Right lobe of liver (tissue), 4 donors: ENCODE measurements around the gene TOR4A.

Experiments used
- POLR2A ChIP-seq: fragments of 450-650 bp; IDR thresholded peaks from one replicate; pipeline ENCODE4 v1.6.1; 2017; ENCODE audit warnings: antibody characterized with exemption, mild to moderate bottlenecking
- TF ChIP-seq, protein P1 (sequence below), 4 donors: fragments of 200-600 bp in 3 of 4; fragments of 450-650 bp in 1 of 4; IDR thresholded peaks; one replicate each; pipeline versions ENCODE4 v1.5.1 to v1.8.0; 2016 to 2022; ENCODE audit warnings: antibody characterized with exemption in 4 of 4, mild to moderate bottlenecking in 2 of 4
- donor health status: DM: no; HTN: no; CAD: no.
- donor health status: DM: no; HTN: no; CAD: no.
- donor health status: DM: no; HTN: yes; CAD: no.

GRCh38 chr9:137232510-137232909, 45.0 kb upstream of the TOR4A start:
- TF ChIP-seq, protein P1, sequence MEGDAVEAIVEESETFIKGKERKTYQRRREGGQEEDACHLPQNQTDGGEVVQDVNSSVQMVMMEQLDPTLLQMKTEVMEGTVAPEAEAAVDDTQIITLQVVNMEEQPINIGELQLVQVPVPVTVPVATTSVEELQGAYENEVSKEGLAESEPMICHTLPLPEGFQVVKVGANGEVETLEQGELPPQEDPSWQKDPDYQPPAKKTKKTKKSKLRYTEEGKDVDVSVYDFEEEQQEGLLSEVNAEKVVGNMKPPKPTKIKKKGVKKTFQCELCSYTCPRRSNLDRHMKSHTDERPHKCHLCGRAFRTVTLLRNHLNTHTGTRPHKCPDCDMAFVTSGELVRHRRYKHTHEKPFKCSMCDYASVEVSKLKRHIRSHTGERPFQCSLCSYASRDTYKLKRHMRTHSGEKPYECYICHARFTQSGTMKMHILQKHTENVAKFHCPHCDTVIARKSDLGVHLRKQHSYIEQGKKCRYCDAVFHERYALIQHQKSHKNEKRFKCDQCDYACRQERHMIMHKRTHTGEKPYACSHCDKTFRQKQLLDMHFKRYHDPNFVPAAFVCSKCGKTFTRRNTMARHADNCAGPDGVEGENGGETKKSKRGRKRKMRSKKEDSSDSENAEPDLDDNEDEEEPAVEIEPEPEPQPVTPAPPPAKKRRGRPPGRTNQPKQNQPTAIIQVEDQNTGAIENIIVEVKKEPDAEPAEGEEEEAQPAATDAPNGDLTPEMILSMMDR (IDR thresholded peaks at IDR 0.05) = no peak
- no peak for TF ChIP-seq POLR2A
